Stomach (tissue), 9 donors: ENCODE data around the gene CCDC93. TPM values are rescaled to one million over a fixed set of nuclear protein-coding genes. Genes with fewer than 3 reads are reported as not detected.
A peak's percentile ranks its signal among the peaks of the same experiment; 100 is the strongest.

Source experiments
- DNase-seq, 2 donors: peaks; one replicate each; pipeline versions ENCODE4 v3.0.0 to v3.0.0-alpha.2; 2013 to 2019
- H3K27ac ChIP-seq, 5 donors: fragments of 200-600 bp in 4 of 5; sonication (generic) in 4 of 5; one replicate each; pipeline ENCODE4 v1.5.1; 2013 to 2019; ENCODE audit warnings: mild to moderate bottlenecking in 1 of 5, moderate library complexity in 1 of 5
- H3K27me3 ChIP-seq, 3 donors: fragments of 200-600 bp; sonication (generic); one replicate each; pipeline ENCODE4 v1.5.1; 2017 to 2019; ENCODE audit warnings: mixed run types in 1 of 3
- H3K36me3 ChIP-seq, 4 donors: fragments of 200-600 bp; sonication (generic); 1 replicate in 3 of 4; 2 replicates in 1 of 4; pipeline ENCODE4 v1.5.1; 2016 to 2019
- H3K4me1 ChIP-seq, 4 donors: fragments of 200-600 bp; sonication (generic); one replicate each; pipeline ENCODE4 v1.5.1; 2016 to 2019
- H3K4me3 ChIP-seq, 4 donors: fragments of 200-600 bp; sonication (generic) in 3 of 4; one replicate each; pipeline ENCODE4 v1.5.1; 2016 to 2019; ENCODE audit warnings: mild to moderate bottlenecking in 1 of 4
- H3K9me3 ChIP-seq, 4 donors: fragments of 200-600 bp; sonication (generic); one replicate each; pipeline ENCODE4 v1.5.1; 2016 to 2019
- EP300 ChIP-seq: sonication (generic); formaldehyde crosslinking; IDR thresholded peaks from one replicate; pipeline ENCODE4 v1.6.1; 2017; ENCODE audit warnings: antibody characterized with exemption
- POLR2A ChIP-seq, 4 donors: fragments of 450-650 bp; IDR thresholded peaks; one replicate each; pipeline ENCODE4 v1.6.1; 2016; ENCODE audit warnings: antibody characterized with exemption in 4 of 4, control low read depth in 2 of 4, mild to moderate bottlenecking in 1 of 4, moderate library complexity in 1 of 4
- POLR2AphosphoS5 ChIP-seq, 3 donors: sonication (generic); formaldehyde crosslinking; IDR thresholded peaks; one replicate each; pipeline ENCODE4 v1.6.1; 2016; ENCODE audit warnings: antibody characterized with exemption in 3 of 3
- WGBS, 5 donors: extraction: QIAGEN DNeasy Blood & Tissue Kit in 3 of 5; methylation state at CpG; one replicate each; pipeline versions ENCODE4 v1.1.5 to v1.1.7; 2013 to 2018; 5-methylcytosine and 5-hydroxymethylcytosine counted together
- intact Hi-C: fragments of 100-400 bp; cut with DNase I; formaldehyde crosslinking; loops from one replicate; pipeline ENCODE4 v1.15.1; 2023; ENCODE audit warnings: low total_unique reads
- polyA plus RNA-seq, 3 donors: library from polyadenylated mRNA; stranded (reverse); fragments of 200-250 nt; gene quantifications; one replicate each; pipeline ENCODE4 v1.2.3, GENCODE V29; 2013
- total RNA-seq, 5 donors: library from RNA; depleted of rRNA; stranded (reverse); fragments of >200 nt; gene quantifications; one replicate each; pipeline versions ENCODE4 v1.1.0 to v1.2.3, GENCODE V29; 2014 to 2016
- TF ChIP-seq, protein P1 (sequence below), 7 experiments: fragments of 450-650 bp in 4 of 7; fragments of 200-600 bp in 3 of 7; sonication (generic) in 3 of 7; IDR thresholded peaks; one replicate each; pipeline ENCODE4 v1.5.1; 2016 to 2019; ENCODE audit warnings: antibody characterized with exemption in 7 of 7, control low read depth in 2 of 7, mild to moderate bottlenecking in 1 of 7
- donor health status: healthy with polysubstance abuse.
- donor health status: Bipolar disorder and iron deficiency.
- donor health status: healthy.

CCDC93 gene
- total and polyA plus RNA-seq, 8 donors: 3.1 to 63.9 (median 24.3) TPM

DNA sequence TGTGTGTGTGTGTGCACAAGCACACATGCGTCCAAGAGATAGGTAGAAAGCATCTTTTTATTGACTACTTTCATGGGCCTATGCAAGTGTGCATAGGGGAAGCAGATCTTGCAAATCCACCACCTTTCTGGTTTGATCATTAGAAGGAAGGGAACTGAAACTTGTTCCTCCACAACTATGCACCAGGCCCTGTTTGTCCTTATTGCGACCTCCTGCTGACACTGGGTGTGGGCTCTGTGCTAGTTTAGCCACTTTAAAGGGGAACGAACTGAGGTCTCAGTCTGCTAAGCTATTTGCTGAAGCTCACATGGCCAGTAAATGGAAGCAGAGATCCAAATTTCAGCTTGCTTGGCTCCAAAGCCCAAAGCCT, 42.3 kb upstream of the CCDC93 start:
- no peak for TF ChIP-seq POLR2AphosphoS5 (IDR thresholded peaks at IDR 0.05)
- no peak for TF ChIP-seq POLR2A (IDR thresholded peaks at IDR 0.05)
- TF ChIP-seq, protein P1, sequence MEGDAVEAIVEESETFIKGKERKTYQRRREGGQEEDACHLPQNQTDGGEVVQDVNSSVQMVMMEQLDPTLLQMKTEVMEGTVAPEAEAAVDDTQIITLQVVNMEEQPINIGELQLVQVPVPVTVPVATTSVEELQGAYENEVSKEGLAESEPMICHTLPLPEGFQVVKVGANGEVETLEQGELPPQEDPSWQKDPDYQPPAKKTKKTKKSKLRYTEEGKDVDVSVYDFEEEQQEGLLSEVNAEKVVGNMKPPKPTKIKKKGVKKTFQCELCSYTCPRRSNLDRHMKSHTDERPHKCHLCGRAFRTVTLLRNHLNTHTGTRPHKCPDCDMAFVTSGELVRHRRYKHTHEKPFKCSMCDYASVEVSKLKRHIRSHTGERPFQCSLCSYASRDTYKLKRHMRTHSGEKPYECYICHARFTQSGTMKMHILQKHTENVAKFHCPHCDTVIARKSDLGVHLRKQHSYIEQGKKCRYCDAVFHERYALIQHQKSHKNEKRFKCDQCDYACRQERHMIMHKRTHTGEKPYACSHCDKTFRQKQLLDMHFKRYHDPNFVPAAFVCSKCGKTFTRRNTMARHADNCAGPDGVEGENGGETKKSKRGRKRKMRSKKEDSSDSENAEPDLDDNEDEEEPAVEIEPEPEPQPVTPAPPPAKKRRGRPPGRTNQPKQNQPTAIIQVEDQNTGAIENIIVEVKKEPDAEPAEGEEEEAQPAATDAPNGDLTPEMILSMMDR (IDR thresholded peaks at IDR 0.05): no peak
- TF ChIP-seq EP300: no peak
- Histone ChIP-seq H3K9me3 (no peaks in the 10 kb centered on the region), H3K27me3 (peaks cover 0 to 16% (median 0%) of the 10 kb centered on the region in 3 donors), H3K4me1 (no peaks in the 10 kb centered on the region), H3K4me3 (no peak overlapping the region), H3K27ac (no peak overlapping the region), H3K36me3 (no peaks in the 10 kb centered on the region)
- WGBS, 5 donors: 41 to 46% (median 42%) methylated on average over 3 of the region's 3 CpGs
- DNase-seq: peak in 1 of 2 donors; percentile 45
- intact Hi-C loops: no loop called here

DNA sequence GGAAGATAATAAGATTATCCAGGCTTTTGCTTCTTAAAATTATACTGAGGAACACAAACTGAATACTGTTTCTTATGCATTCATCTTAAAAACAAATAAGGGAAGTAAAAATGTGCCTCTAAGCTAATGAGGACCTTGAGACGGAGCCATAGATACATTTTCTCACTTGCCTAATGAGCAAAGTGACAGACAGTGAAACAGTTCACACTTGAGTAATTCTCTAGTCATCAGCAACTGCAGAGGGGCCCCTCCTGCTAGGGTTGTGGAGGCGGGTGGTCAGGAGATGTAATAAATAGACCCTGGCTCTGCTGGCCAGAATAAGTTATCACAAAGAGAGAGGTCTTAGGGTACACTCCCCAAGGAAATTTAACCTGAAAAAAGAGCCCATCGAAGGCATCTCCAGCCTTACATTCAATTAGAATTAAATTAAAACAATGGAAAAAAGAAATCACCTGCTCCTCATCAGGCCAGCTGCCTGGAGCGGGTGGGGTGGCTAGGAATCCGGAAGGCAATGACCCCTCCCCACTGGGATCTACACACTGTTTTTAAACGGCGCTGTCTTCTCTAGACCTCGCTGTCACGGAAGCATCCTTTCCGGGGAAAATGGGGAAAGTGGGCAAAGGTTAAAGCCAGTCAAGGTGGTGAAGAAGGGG, 41.8 kb upstream of the CCDC93 start:
- Histone ChIP-seq H3K9me3 (no peaks in the 10 kb centered on the region), H3K36me3 (no peaks in the 10 kb centered on the region), H3K4me3 (no peak overlapping the region), H3K27ac (no peak overlapping the region), H3K27me3 (peaks cover 0 to 11% (median 0%) of the 10 kb centered on the region in 3 donors), H3K4me1 (no peaks in the 10 kb centered on the region)
- 72 to 84% (median 75%) methylated on average over 9 to 10 of the region's 10 CpGs for WGBS, 5 donors
- intact Hi-C loops: no loop called here
- DNase-seq: no peak
- TF ChIP-seq, protein P1 (IDR thresholded peaks at IDR 0.05): no peak
- TF ChIP-seq POLR2AphosphoS5 (IDR thresholded peaks at IDR 0.05) (no peak), EP300 (no peak), POLR2A (IDR thresholded peaks at IDR 0.05) (no peak)

DNA sequence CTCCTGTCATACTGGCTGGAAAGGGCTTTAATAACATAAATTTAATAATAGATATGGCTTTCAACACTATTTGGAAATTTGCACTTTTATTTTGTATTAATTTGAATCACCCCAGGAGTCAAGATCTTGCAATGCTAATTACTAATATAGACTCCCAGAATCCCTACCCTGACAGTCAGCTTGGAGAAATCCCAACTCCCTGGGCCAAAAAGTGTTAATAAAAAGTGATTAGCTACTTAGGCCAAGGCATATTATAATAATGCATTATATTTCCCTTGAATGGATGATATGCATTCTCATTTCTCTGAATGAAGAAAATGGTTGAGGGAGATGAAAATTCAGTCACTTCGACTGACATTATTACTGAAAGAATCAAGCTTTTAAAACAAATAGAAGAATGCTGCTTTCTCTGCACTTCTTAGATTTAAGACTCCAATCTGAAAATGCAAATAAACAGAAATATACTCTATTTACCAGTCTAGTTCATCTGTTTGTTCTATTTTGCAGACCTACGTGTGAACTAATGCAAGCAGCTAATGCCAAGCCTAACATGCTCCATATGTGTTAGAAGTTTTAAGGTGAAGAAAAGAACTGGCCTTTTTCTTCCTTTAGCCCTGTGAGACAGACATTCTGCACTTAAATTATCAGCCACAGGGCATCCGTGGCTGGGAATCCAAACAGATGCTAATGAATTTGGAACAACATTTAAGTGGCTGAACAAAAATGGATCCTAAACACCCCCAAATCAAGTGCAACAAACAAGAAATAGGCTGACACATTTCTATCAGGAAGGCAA, 40.5 kb upstream of the CCDC93 start:
- Histone ChIP-seq H3K9me3 (no peaks in the 10 kb centered on the region), H3K4me1 (no peaks in the 10 kb centered on the region), H3K36me3 (no peaks in the 10 kb centered on the region), H3K27ac (no peak overlapping the region), H3K27me3 (peaks cover 0 to 18% (median 0%) of the 10 kb centered on the region in 3 donors), H3K4me3 (no peak overlapping the region)
- intact Hi-C loops: no loop called here
- 50 to 64% (median 54%) methylated on average over 3 of the region's 3 CpGs for WGBS, 5 donors
- no peak for DNase-seq
- TF ChIP-seq, protein P1 (IDR thresholded peaks at IDR 0.05): no peak
- TF ChIP-seq EP300 (no peak), POLR2A (IDR thresholded peaks at IDR 0.05) (no peak), POLR2AphosphoS5 (IDR thresholded peaks at IDR 0.05) (no peak)

DNA sequence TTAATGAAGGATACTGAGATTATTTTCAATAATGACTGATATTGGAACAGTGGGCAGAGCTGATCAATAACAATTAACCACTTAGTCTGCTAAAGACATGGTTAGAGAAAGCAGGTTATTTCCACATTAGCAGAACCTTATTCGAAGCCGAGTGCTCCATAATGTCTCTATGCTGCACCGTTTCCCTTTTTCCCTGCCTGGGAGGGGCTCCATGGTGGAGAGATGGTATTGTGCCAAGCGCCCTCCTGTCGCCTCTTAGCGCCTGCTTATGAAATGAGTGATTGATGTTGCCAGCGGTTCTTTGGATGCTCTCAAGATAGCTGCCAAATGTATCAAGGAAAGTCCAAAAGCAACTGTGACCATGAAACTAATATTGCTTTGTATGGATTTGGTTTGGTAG, 39.8 kb upstream of the CCDC93 start:
- H3K9me3 ChIP-seq: no peaks in the 10 kb centered on the region
- H3K27ac ChIP-seq: no peak overlapping the region
- WGBS, 5 donors: 88 to 91% (median 90%) methylated on average over 7 of the region's 7 CpGs
- H3K4me1 ChIP-seq: no peaks in the 10 kb centered on the region
- peaks cover 0 to 25% (median 0%) of the 10 kb centered on the region in 3 donors for H3K27me3 ChIP-seq
- intact Hi-C loops: no loop called here
- no peak for TF ChIP-seq EP300
- no peak for TF ChIP-seq POLR2A (IDR thresholded peaks at IDR 0.05)
- TF ChIP-seq, protein P1 (IDR thresholded peaks at IDR 0.05): no peak
- TF ChIP-seq POLR2AphosphoS5 (IDR thresholded peaks at IDR 0.05): no peak
- H3K36me3 ChIP-seq: no peaks in the 10 kb centered on the region
- no peak overlapping the region for H3K4me3 ChIP-seq
- no peak for DNase-seq
